Smooth muscle cell (in vitro differentiated cells): ENCODE measurements around the gene MRTO4. TPM values are rescaled to one million over a fixed set of nuclear protein-coding genes. Genes with fewer than 3 reads are reported as not detected.

Experiments
- DNase-seq: peaks from one replicate; lab custom pipeline; 2025; ENCODE audit not compliant: unreplicated experiment; lab: John Stamatoyannopoulos, UW
- H2AFZ ChIP-seq: fragments of 200-600 bp; sonication (generic); 2 replicates; pipeline ENCODE4 v1.6.0; 2016; ENCODE audit warnings: antibody characterized with exemption, low read depth, mild to moderate bottlenecking
- H3F3A ChIP-seq: fragments of 200-600 bp; sonication (generic); 2 replicates; pipeline ENCODE4 v1.6.0; 2017; ENCODE audit warnings: antibody characterized with exemption, low read depth
- H3K27ac ChIP-seq: fragments of 200-600 bp; sonication (generic); 2 replicates; pipeline ENCODE4 v1.5.1; 2016; ENCODE audit warnings: low read depth, mild to moderate bottlenecking
- H3K27me3 ChIP-seq: fragments of 200-600 bp; sonication (generic); 2 replicates; pipeline ENCODE4 v1.6.1; 2016; ENCODE audit warnings: low read depth, mild to moderate bottlenecking
- H3K36me3 ChIP-seq: fragments of 200-600 bp; sonication (generic); 2 replicates; pipeline ENCODE4 v1.5.1; 2016; ENCODE audit warnings: low read depth
- H3K4me1 ChIP-seq: fragments of 200-600 bp; sonication (generic); 2 replicates; pipeline ENCODE4 v1.5.1; 2016; ENCODE audit warnings: low read depth
- H3K4me2 ChIP-seq: fragments of 200-600 bp; sonication (generic); 2 replicates; pipeline ENCODE4 v1.6.0; 2016; ENCODE audit warnings: mild to moderate bottlenecking
- H3K4me3 ChIP-seq: fragments of 200-600 bp; sonication (generic); 2 replicates; pipeline ENCODE4 v1.5.1; 2016; ENCODE audit warnings: mild to moderate bottlenecking
- H3K79me2 ChIP-seq: fragments of 200-600 bp; sonication (generic); 2 replicates; pipeline ENCODE4 v1.6.0; 2016; ENCODE audit warnings: low read depth, mild to moderate bottlenecking
- H3K9ac ChIP-seq: fragments of 200-600 bp; sonication (generic); 2 replicates; pipeline ENCODE4 v1.6.0; 2016; ENCODE audit warnings: low read depth
- H3K9me3 ChIP-seq: fragments of 200-600 bp; sonication (generic); replicated peaks from 2 replicates; pipeline ENCODE4 v1.5.1; 2016; ENCODE audit warnings: low read depth
- H4K20me1 ChIP-seq: fragments of 200-600 bp; sonication (generic); 2 replicates; pipeline ENCODE4 v1.6.0; 2016; ENCODE audit warnings: low read depth
- CTCF ChIP-seq: fragments of 200-600 bp; sonication (generic); IDR thresholded peaks from 2 replicates; pipeline ENCODE4 v1.5.1; 2017; ENCODE audit warnings: borderline replicate concordance, mild to moderate bottlenecking, antibody characterized with exemption; ENCODE audit not compliant: insufficient read depth, poor library complexity, severe bottlenecking
- WGBS: methylation state at CpG from one replicate; pipeline ENCODE4 v1.1.7; 2016; ENCODE audit warnings: low lambda C conversion rate; 5-methylcytosine and 5-hydroxymethylcytosine counted together
- polyA plus RNA-seq: library from polyadenylated mRNA; unstranded; fragments of >200 nt; fragmentation: Nextera tagmentation; extraction: Ambion mirVana; gene quantifications from 2 replicates; pipeline ENCODE4 v1.2.1, GENCODE V29; 2016
- total RNA-seq: library from RNA; depleted of rRNA; stranded (reverse); fragments of >200 nt; gene quantifications from 2 replicates; pipeline ENCODE4 v1.2.3, GENCODE V29; 2014

Gene MRTO4
- total and polyA plus RNA-seq, 2 experiments from 2014 or later = 16.8 to 25.1 TPM

DNA sequence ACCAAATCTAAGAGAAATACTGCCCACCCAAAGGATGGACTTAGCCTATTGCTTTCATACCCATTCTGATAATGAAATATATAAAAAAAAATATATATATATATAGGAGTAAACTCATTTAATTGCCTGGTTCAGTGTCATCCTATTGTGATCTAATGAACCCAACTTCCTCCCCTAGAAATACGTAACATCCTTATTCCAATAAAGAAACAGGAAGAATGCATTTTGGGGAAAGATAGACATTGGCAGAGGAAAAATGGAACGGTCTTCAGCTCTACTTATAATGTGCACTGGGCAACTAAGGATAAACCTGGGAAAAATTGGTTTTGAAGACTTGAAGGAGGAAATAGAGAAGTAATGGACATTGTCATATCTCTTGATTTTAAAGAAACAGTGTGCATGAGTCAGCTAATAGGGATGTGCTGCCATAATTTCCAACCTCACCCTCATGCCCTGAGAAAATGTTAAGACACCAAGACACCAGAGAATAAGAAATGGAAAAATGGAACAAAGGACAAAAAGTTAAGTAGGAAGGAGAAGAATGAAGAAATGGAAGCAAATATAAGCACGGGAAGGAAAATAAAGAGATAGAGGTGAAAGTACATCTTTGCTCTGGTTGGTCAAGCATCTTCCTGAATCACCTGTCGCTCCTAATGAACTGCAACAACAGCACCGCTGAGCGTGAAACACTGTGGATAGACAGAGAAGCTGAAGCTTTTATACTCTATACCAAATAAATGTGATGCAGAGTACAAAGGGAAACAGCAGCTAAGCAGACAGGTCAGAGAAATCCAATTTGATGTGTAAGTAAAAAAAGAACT, 46.9 kb upstream of the MRTO4 start:
- H3K27me3 ChIP-seq = no peaks in the 10 kb centered on the region
- no peak for TF ChIP-seq CTCF
- H3K9ac ChIP-seq = no peak overlapping the region
- H3K36me3 ChIP-seq = peaks cover 5% of the 10 kb centered on the region
- no peak overlapping the region for H3K27ac ChIP-seq
- peaks cover 100% of the 10 kb centered on the region for H3K79me2 ChIP-seq
- peaks cover 100% of the 10 kb centered on the region for H4K20me1 ChIP-seq
- no peak overlapping the region for H3K4me3 ChIP-seq
- no peaks in the 10 kb centered on the region for H3F3A ChIP-seq
- no peak for DNase-seq
- H2AFZ ChIP-seq = no peak overlapping the region
- WGBS = 97% methylated on average over 6 of the region's 6 CpGs
- no peak overlapping the region for H3K4me2 ChIP-seq
- H3K4me1 ChIP-seq = peaks cover 14% of the 10 kb centered on the region
- no peaks in the 10 kb centered on the region for H3K9me3 ChIP-seq

- H3K9ac ChIP-seq = no peak overlapping the region
Measured at GRCh38 chr1:19205403-19205802, 46.2 kb upstream of the MRTO4 start.

DNA sequence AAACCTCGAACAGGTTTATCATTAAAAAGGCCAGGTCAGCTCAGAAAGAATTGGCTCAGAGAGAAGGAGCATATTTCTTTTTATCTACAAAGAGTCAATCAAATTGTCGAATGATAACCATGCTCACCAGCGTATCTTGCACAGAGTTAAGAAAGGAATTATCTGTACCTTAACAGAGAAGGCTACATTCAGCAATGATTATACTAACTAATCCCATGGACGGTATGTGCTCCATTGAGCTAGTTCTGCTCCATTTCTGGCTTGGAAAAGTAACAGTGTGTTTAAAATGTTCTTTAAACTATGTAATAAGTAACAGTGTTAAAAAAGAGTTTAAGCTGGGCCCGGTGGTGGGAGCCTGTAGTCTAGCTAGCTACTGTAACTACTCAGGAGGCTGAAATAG, 45.8 kb upstream of the MRTO4 start:
- Histone ChIP-seq H3K79me2 (peaks cover 95% of the 10 kb centered on the region), H3K9me3 (no peaks in the 10 kb centered on the region), H3K4me3 (no peak overlapping the region), H3K9ac (no peak overlapping the region), H4K20me1 (peaks cover 89% of the 10 kb centered on the region), H3K4me2 (no peak overlapping the region), H3K36me3 (no peaks in the 10 kb centered on the region), H3K4me1 (peaks cover 14% of the 10 kb centered on the region), H3K27ac (no peak overlapping the region), H3F3A (no peaks in the 10 kb centered on the region), H2AFZ (no peak overlapping the region), H3K27me3 (no peaks in the 10 kb centered on the region)
- no peak for TF ChIP-seq CTCF
- DNase-seq = no peak
- 84% methylated on average over 5 of the region's 5 CpGs for WGBS

More at GRCh38 chr1:19205403-19205802, 46.2 kb upstream of the MRTO4 start:
- Histone ChIP-seq H3K9me3 (no peaks in the 10 kb centered on the region), H3K79me2 (peaks cover 97% of the 10 kb centered on the region), H3K4me1 (peaks cover 14% of the 10 kb centered on the region), H2AFZ (no peak overlapping the region), H3F3A (no peaks in the 10 kb centered on the region), H3K27me3 (no peaks in the 10 kb centered on the region), H3K27ac (no peak overlapping the region), H3K4me3 (no peak overlapping the region), H3K4me2 (no peak overlapping the region), H3K36me3 (no peaks in the 10 kb centered on the region), H4K20me1 (peaks cover 93% of the 10 kb centered on the region)
- TF ChIP-seq CTCF = no peak
- WGBS = 94% methylated on average over 1 of the region's 1 CpG
- no peak for DNase-seq

DNA sequence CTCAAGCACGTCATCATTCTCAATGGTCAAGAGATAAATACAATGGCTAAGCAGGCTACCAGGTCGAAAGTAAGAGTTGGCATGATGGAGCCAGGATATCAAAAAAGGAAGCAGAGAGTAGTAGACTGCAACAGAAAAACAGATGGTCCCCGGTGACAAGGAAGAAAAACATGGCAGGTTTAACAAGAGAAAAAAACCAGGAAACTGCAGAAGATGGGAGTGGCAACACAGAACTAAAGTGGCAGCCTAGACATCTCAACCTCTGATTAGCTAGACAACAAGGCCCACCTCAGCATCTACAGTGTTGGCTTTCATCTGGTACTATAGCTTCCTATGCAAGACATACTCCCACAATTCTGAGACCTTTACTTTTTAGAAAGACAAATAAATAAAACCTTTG, 44.7 kb upstream of the MRTO4 start:
- Histone ChIP-seq H3K4me2 (no peak overlapping the region), H3K4me1 (peaks cover 25% of the 10 kb centered on the region), H3K36me3 (no peaks in the 10 kb centered on the region), H3K79me2 (peaks cover 95% of the 10 kb centered on the region), H2AFZ (no peak overlapping the region), H3K27ac (no peak overlapping the region), H3K27me3 (no peaks in the 10 kb centered on the region), H3F3A (no peaks in the 10 kb centered on the region), H3K4me3 (no peak overlapping the region), H3K9me3 (no peaks in the 10 kb centered on the region), H3K9ac (no peak overlapping the region), H4K20me1 (peaks cover 78% of the 10 kb centered on the region)
- no peak for TF ChIP-seq CTCF
- DNase-seq = no peak
- WGBS = 94% methylated on average over 3 of the region's 3 CpGs
